Fibroblast of skin of abdomen (primary cell): ENCODE data around the gene TRPV5. TPM values are rescaled to one million over a fixed set of nuclear protein-coding genes. Genes with fewer than 3 reads are reported as not detected.
"Not testable (repeated sequence)": the region's sequence is repeated elsewhere in the genome, so short reads cannot be mapped to it uniquely, and the experiment has no call there.

ENCODE experiments used
- DNase-seq: peaks from one replicate; pipeline ENCODE4 v3.0.0-alpha.2; 2013
- polyA plus RNA-seq, 2 experiments: library from polyadenylated mRNA; unstranded; fragments of 120-200 nt; gene quantifications; one replicate each; pipeline ENCODE4 v1.2.1, GENCODE V29; 2013; ENCODE audit not compliant: insufficient read length in 2 of 2

TRPV5 gene
- not detected for polyA plus RNA-seq (2013, experiment 1 of 2; ENCODE audit: insufficient read length)
- polyA plus RNA-seq (2013, experiment 2 of 2; ENCODE audit: insufficient read length), result not detected

DNA sequence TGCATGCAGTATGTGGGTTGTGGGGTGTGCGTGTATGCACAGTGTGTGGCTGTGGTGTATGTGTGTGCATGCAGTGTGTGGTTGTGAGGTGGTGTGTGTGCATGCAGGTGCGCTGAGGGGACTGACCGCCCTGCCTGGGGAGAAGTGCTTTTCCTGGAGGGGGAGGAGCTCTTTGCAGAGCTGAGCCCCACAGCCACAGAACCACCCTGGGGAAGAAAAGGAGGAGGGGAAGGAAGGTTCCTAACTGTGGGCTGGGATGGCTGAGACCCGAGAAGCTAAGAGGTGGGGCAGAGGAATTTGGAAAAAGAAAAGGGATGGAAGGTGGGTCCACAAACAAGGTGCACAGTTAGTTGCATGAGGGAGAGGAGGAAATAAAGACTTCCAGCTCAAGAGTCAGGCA lies at the start of gene TRPV5:
TSS of gene TRPV5 (minus strand) at position 123 of the 400 bp plus-strand sequence. CDS start 287 bp downstream, outside the sequence.
- no peak for DNase-seq

DNA sequence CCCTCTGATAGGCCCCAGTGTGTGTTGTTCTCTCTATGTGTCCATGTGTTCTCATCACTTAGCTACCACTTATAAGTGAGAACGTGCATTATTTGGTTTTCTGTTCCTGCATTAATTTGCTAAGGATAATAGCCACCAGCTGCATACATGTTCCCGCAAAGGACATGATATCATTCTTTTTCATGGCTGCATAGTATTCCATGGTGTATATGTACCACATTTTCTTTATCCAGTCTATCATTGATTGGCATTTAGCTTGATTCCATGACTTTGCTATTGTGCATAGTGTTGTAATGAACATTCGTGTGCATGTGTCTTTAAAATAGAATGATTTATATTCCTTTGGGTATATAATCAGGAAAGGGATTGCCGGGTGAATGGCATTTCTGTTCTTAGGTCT lies 44.9 kb upstream of the TRPV5 start:
- not testable (repeated sequence) for DNase-seq

DNA sequence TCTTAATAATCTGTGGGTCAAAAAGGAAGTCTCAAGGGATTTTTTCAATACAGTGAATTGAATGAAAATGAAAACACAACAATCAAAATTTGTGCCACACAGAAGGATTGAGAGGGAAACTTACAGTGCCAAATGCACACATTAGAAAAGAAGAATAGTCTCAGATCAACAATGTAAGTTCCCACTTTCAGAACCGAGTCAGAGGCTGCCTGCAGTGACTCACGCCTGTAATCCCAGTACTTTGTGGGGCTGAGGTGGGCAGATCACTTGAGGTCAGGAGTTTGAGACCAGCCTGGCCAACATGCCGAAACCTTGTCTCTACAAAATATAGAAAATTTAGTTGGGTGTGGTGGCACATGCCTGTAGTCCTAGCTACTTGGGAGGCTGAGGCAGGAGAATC lies 41.1 kb upstream of the TRPV5 start:
- DNase-seq, result no peak

DNA sequence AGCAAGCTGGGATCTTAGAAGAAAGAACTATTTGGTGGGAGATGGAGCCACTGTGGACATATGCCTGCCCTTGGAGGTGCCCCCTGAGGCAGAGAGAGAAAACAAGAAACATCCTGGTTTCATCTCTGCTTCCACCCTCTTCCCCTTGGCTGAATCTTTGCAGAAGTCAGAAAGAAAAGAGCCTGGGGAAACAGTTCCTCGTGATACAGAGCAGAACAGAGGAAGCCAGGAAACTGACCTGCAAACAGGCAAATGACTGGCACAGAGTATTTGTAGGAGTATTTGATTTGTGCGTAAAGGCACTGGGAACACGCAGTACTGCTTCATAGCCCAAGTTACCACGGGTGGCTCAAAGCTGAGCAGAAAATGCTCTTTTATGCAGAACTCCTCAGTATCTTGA lies 35.6 kb upstream of the TRPV5 start:
- no peak for DNase-seq

GRCh38 chr7:142968229-142968628 lies 34.7 kb upstream of the TRPV5 start:
- no peak for DNase-seq

- no peak for DNase-seq
Measured at GRCh38 chr7:142964502-142965246, 31.1 kb upstream of the TRPV5 start.

GRCh38 chr7:142963993-142964392 lies 30.4 kb upstream of the TRPV5 start:
- DNase-seq, result no peak

GRCh38 chr7:142962991-142963390 lies 29.4 kb upstream of the TRPV5 start:
- DNase-seq, result no peak

GRCh38 chr7:142961973-142962926 lies 28.7 kb upstream of the TRPV5 start, which contains the start of gene KEL:
Gene KEL (minus strand): TSS chr7:142962363. CDS start chr7:142962206, 157 bp downstream.
- DNase-seq, result no peak

GRCh38 chr7:142961595-142961972 lies 28.0 kb upstream of the TRPV5 start:
- DNase-seq, result no peak

GRCh38 chr7:142960955-142961512 lies 27.5 kb upstream of the TRPV5 start:
- no peak for DNase-seq

DNA sequence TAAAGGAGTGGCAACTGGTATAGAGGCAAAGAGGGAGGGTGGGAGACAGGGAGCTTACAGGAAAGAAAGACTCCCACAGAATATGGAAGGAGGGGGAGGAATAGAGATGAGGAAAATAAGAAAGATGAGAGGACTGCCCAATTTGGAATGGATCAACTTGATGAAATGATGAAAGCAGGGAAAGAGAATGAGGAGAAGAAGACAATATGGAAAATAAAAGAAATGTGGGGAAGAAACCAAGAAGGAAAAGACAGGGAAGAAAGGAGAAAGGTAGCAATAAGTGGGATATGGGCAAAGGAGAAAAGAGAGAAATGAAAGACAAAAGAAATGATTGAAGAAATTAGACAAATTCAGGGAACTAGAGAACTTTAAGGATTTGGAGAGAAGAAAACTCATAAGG lies 25.7 kb upstream of the TRPV5 start:
- no peak for DNase-seq

DNA sequence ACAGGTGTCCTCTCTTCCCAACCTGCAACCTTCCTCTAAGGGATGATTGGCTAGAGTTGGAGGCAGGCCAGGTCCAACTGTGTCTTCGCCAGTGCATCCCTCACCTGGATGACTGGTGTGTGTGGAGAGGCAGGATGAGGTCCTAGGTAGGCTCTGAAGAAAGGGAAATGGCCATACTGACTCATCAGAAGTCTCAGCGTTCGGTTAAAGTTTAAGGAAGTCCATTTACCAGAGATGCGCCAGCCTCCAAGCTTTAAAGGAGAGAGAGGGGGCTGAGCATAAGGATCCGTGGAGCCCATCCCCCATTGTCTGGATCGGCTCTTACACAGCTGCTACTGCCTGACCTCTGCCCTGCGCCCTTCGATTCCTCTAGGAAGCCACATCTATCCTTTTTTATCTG lies 24.2 kb upstream of the TRPV5 start:
- no peak for DNase-seq

DNA sequence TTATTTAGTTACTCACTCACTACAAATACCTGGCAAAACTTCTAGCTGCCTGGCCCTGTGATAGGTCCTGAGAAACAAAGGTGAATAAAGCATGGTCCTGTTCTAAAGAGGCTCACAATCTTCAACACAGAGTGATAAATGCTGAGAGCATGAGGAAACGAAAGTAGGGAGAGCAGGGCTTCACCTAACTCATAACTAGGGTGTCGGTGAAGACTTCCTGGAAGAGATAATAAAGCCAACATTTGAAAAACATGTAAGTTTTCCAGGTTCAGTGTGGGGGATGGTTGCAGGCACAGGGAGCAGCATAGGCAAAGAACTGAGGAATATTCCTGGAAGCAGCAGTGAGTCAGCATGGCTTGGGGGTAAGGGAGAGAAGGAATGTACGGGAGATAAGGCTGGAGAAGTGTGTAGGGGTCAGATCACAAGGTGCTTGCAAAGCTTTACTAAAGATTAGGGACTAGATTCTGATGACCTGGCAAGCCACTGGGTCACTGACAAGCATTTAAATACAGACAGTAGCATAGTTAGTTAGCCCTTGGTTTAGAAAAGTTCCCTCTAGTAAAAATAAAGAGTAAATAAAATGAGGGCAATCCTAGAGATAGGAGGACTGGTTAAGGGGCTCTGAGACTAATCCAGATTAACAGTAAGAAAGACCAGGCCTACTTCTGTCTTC lies 23.5 kb upstream of the TRPV5 start:
- DNase-seq, result peak; percentile 13

DNA sequence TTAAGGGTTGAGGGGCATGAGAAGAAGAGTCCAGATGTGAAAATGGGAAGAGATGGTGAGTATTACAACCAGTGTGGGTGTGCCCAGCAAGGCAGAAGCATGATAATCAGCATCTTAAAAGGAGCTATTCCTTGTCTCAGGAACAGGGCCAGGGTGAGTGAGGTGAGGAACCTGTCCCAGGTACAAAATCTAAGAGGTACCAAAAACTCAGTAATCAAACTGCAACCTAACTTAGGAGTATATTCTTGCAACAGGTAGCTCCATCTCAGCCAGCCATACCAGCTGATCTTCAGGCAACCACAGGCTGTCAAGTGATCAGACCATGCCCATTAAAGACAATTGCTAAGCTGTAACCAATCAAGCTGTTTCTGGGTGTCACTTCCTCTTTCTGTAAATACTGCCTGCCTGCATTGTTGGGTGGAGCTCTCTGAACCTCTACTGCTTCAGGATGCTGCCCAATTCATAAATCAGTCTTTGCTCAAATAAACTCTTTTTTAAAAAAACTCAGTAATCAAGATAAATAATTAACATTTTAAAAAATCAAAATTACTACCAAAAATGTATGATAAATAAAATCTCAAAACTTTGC lies 21.2 kb upstream of the TRPV5 start:
- no peak for DNase-seq

- DNase-seq, result no peak
Measured at GRCh38 chr7:142950235-142950634, 16.7 kb upstream of the TRPV5 start.

DNA sequence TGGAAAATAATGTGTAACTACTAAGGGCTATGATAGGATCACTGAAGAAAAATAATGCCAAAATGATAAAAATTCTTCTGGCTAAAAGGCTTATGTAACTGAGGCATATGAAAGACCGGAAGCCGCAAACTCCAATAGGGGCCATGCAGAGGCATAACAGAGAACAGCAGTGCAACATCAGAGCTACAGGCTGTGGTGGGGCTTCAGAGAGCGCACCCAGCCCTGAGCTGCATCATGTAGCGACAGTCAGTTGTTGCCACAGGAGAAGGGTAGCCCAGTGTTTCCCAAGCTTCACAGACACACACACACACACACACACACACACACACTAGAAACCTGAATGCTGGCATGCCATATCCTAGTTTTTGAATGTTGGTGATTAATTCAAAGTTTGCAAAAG lies 15.1 kb upstream of the TRPV5 start:
- no peak for DNase-seq

DNA sequence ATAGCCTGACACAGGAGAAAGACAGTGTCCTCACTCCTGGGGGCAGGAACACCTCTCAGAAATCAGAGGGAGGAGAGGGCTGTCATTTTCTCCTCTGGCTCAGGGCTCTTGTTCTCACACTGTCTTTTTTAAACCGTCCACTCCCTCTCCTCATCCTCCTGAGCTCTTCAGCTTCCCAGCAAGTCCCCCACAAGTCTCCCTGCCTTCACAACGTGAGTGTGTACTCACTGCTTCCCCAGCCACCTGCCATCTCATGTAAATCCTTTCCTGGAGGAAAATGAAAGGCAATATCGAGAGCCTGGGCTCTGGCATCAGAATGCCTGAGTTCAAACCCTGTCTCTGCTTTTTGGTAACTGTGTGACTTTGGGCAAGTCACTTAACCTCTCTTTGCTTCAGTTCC lies 11.5 kb upstream of the TRPV5 start:
- no peak for DNase-seq

DNA sequence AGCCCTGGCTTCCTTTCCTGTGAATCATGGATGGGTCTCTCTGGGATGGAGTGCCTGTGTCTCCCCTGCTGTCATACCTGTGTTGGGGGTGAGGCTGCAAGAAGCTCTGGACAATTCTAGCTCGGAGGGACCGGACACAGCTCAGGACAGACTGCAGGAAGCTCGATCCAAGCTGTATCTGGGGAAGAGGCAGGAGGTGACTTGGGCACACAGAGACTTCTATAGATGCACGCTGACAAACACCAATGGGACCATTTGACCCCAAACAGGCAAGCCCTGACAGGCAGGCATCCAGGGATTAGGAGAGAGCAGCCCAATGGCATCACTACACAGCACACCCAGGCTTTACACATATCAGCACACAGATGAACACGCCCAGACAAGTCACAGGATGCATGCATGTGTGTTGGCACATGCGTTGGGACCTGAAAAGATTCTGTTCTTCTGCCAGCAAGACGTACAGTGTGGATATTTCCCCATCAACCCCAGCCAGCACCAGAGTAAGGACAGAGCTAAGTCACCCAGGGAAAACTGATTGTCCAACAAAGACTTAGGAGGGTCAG lies 10.2 kb upstream of the TRPV5 start:
- DNase-seq, result no peak

DNA sequence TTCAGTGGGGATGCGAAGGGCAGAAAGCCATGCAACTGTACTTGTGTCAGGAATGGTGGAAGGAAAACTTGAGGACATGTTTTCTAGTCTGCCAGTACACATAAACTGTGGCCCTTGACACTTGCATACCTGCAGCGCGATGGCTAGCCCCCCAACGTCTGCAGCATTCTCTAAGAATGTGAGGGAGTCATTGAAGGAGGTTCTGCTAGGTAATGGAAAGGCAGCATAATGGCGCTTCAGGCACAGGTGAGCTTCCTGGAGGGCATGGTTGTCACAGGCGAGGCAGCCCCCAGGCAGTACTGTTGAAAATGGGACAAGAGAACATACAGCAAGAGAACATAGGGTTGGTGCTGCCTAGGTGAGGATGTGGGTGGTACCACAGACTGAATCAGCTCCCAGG lies 9.2 kb upstream of the TRPV5 start:
- DNase-seq, result no peak

GRCh38 chr7:142941541-142941940 lies 8.0 kb upstream of the TRPV5 start:
- DNase-seq, result no peak
